Naive thymus-derived CD4-positive, alpha-beta T cell (primary cell): ENCODE data around the gene KDM3B. TPM values are rescaled to one million over a fixed set of nuclear protein-coding genes. Genes with fewer than 3 reads are reported as not detected.
"Not testable (repeated sequence)": the region's sequence is repeated elsewhere in the genome, so short reads cannot be mapped to it uniquely, and the experiment has no call there.

Source experiments
- ATAC-seq: fragments of 150-1000 bp; cut with Tn5 transposase; 2 replicates; pipeline ENCODE4 v1.10.0; 2021; ENCODE audit warnings: mild to moderate bottlenecking, moderate library complexity
- CTCF ChIA-PET: fragments of 350-600 bp; sonication (Branson Sonifier 250); formaldehyde crosslinking; loops from one replicate; lab custom pipeline; 2021; ENCODE audit warnings: antibody characterized with exemption; lab: Charles Lee
- POLR2A ChIA-PET: fragments of 350-600 bp; sonication (Branson Sonifier 250); formaldehyde crosslinking; loops from one replicate; lab custom pipeline; 2021; ENCODE audit warnings: antibody characterized with exemption, inconsistent platforms; lab: Charles Lee
- DNase-seq, 9 donors: peaks; one replicate each; pipeline versions ENCODE4 v3.0.0 to v3.0.0-alpha.2; 2020 to 2022; ENCODE audit warnings: mixed read lengths in 1 of 9
- H3K27ac ChIP-seq: one replicate; pipeline ENCODE4 v1.7.0; 2013; ENCODE audit warnings: mild to moderate bottlenecking, low read depth, low read length, moderate library complexity
- H3K27me3 ChIP-seq, 2 donors: one replicate each; pipeline ENCODE4 v1.7.0; 2013; ENCODE audit warnings: low read length in 2 of 2, mild to moderate bottlenecking in 2 of 2, moderate library complexity in 2 of 2; ENCODE audit not compliant: control insufficient read depth in 2 of 2, insufficient read depth in 2 of 2
- H3K36me3 ChIP-seq, 3 experiments: 1 replicate in 2 of 3; 2 replicates in 1 of 3; pipeline ENCODE4 v1.7.0; 2013; ENCODE audit warnings: low read length in 3 of 3, mild to moderate bottlenecking in 3 of 3, moderate library complexity in 1 of 3; ENCODE audit not compliant: insufficient read depth in 3 of 3, control insufficient read depth in 2 of 3
- H3K4me1 ChIP-seq, 2 donors: one replicate each; pipeline ENCODE4 v1.7.0; 2013; ENCODE audit warnings: low read length in 2 of 2, mild to moderate bottlenecking in 2 of 2, moderate library complexity in 1 of 2; ENCODE audit not compliant: control insufficient read depth in 2 of 2, insufficient read depth in 2 of 2
- H3K4me3 ChIP-seq: 2 replicates; pipeline ENCODE4 v1.7.0; 2013; ENCODE audit warnings: mild to moderate bottlenecking, low read length
- H3K9me3 ChIP-seq, 3 experiments: 1 replicate in 2 of 3; 2 replicates in 1 of 3; pipeline ENCODE4 v1.7.0; 2013; ENCODE audit warnings: low read length in 3 of 3; ENCODE audit not compliant: control insufficient read depth in 2 of 3
- H3K27ac Mint-ChIP-seq, 9 donors: one replicate each; pipeline ENCODE4 v1.8.0; 2020 to 2022; ENCODE audit warnings: mixed read lengths in 9 of 9, mild to moderate bottlenecking in 8 of 9, moderate library complexity in 5 of 9, inconsistent platforms in 2 of 9
- H3K27me3 Mint-ChIP-seq, 5 donors: one replicate each; pipeline ENCODE4 v1.8.0; 2021 to 2022; ENCODE audit warnings: mixed read lengths in 5 of 5, mild to moderate bottlenecking in 1 of 5
- H3K36me3 Mint-ChIP-seq, 5 donors: one replicate each; pipeline ENCODE4 v1.8.0; 2020 to 2022; ENCODE audit warnings: mixed read lengths in 5 of 5, mild to moderate bottlenecking in 3 of 5, inconsistent platforms in 1 of 5
- H3K4me1 Mint-ChIP-seq, 7 donors: one replicate each; pipeline ENCODE4 v1.8.0; 2020 to 2022; ENCODE audit warnings: mixed read lengths in 7 of 7, mild to moderate bottlenecking in 3 of 7, inconsistent platforms in 1 of 7
- H3K4me3 Mint-ChIP-seq, 10 donors: one replicate each; pipeline ENCODE4 v1.8.0; 2020 to 2022; ENCODE audit warnings: mild to moderate bottlenecking in 10 of 10, mixed read lengths in 10 of 10, moderate library complexity in 6 of 10, inconsistent platforms in 2 of 10
- H3K9me3 Mint-ChIP-seq, 11 donors: one replicate each; pipeline ENCODE4 v1.8.0; 2020 to 2022; ENCODE audit warnings: mixed read lengths in 11 of 11, mild to moderate bottlenecking in 4 of 11, inconsistent platforms in 1 of 11, moderate library complexity in 1 of 11
- intact Hi-C, 2 donors: fragments of 100-400 bp; cut with micrococcal nuclease; formaldehyde crosslinking; loops; one replicate each; pipeline ENCODE4 v1.15.1; 2023
- polyA plus RNA-seq, 2 donors: library from polyadenylated mRNA; unstranded; fragments of 300-500 nt; fragmentation: Illumina TruSeq; gene quantifications; one replicate each; pipeline ENCODE4 v1.2.3, GENCODE V29; 2021
- total RNA-seq, 6 experiments: library from RNA in 5 of 6; stranded (reverse) in 5 of 6; gene quantifications; 1 replicate in 5 of 6; 2 replicates in 1 of 6; pipeline ENCODE4 v1.2.3 and lab custom pipeline; 2021 to 2026

KDM3B gene
- total and polyA plus RNA-seq, 7 experiments from 2014 or later: 12.8 to 90.2 (median 80.5) TPM

DNA sequence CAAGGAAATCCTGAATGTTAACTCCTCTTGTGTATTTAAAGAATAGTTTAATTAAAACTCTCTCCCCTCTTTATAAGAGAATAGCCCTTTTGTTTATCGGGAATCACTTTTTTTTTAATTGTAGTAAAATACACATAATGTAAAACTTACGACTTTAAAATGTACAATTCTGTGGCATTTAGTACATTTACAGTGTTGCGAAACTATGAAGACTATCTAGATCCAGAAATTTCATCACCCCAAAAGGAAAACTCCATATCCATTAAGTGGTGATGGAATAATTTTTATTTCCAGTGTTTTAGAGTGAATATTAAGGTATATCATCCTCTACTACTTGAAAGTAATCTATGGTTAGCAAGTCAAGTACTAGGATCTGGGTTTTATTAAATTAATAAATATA is 36.8 kb downstream of the KDM3B start:
- no peak overlapping the region for H3K27ac ChIP-seq
- Mint-ChIP-seq H3K36me3 (peaks cover 17 to 56% (median 28%) of the 10 kb centered on the region in 5 donors), H3K27ac (no peak overlapping the region), H3K4me3 (no peak overlapping the region), H3K27me3 (no peaks in the 10 kb centered on the region), H3K9me3 (no peaks in the 10 kb centered on the region), H3K4me1 (peaks cover 0 to 3% (median 0%) of the 10 kb centered on the region in 7 donors)
- no peaks in the 10 kb centered on the region for H3K27me3 ChIP-seq
- no peaks in the 10 kb centered on the region for H3K4me1 ChIP-seq
- ChIA-PET CTCF (interaction anchor here (1.0 kb wide), 1 partner anchor 11 kb away, joined by 3 read pairs; no protein-coding TSS in a partner anchor), POLR2A (no interaction called here)
- DNase-seq: no peak
- no peaks in the 10 kb centered on the region for H3K9me3 ChIP-seq
- H3K36me3 ChIP-seq: peaks cover 21 to 82% (median 27%) of the 10 kb centered on the region in 3 experiments
- no peak overlapping the region for H3K4me3 ChIP-seq
- ATAC-seq: no peak
- intact Hi-C loops: no loop called here

DNA sequence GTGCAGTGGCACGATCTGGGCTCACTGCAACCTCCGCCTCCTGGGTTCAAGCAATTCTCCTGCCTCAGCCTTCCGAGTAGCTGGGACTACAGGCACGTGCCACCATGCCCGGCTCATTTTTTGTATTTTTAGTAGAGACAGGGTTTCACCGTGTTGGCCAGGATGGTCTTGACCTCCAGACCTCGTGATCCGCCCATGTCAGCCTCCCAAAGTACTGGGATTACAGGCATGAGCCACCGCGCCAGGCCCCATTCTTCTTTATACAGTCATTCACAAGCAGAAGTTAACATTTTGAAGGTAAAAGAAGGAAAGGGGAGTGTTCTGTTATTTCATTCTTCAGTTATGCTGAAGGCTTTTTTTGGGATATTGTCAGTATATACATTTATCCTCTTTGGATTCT is 37.4 kb downstream of the KDM3B start:
- H3K27ac ChIP-seq, H3K27me3 ChIP-seq, H3K9me3 Mint-ChIP-seq, H3K27ac Mint-ChIP-seq, H3K4me1 ChIP-seq, ATAC-seq, H3K4me3 ChIP-seq, CTCF ChIA-PET, POLR2A ChIA-PET, H3K9me3 ChIP-seq, H3K4me1 Mint-ChIP-seq, DNase-seq, H3K27me3 Mint-ChIP-seq, H3K4me3 Mint-ChIP-seq, intact Hi-C loops: not testable (repeated sequence)
- peaks cover 21 to 62% (median 34%) of the 10 kb centered on the region in 5 donors for H3K36me3 Mint-ChIP-seq
- peaks cover 21 to 83% (median 28%) of the 10 kb centered on the region in 3 experiments for H3K36me3 ChIP-seq

DNA sequence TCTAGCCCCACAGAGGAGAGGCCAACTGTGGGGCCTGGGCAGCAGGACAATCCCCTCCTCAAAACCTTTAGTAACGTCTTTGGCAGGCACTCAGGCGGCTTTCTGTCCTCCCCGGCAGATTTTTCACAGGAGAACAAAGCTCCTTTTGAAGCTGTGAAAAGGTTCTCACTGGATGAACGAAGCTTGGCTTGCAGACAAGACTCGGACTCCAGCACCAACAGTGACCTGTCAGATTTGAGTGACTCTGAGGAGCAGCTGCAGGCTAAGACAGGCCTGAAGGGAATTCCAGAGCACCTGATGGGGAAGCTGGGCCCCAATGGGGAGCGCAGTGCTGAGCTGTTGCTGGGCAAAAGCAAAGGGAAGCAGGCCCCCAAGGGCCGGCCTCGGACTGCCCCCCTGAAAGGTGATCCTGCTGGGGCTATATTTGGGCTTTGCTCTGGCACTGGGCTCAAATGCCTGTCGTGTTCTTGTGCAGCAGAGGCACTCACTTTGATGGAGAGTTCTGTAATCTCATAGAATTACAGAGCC is 39.4 kb downstream of the KDM3B start:
- Histone ChIP-seq H3K36me3 (peaks cover 18 to 81% (median 21%) of the 10 kb centered on the region in 3 experiments), H3K4me1 (no peaks in the 10 kb centered on the region), H3K27me3 (no peaks in the 10 kb centered on the region), H3K9me3 (no peaks in the 10 kb centered on the region), H3K27ac (no peak overlapping the region), H3K4me3 (no peak overlapping the region)
- intact Hi-C loops: no loop called here
- ChIA-PET CTCF (interaction anchor here (0.6 kb wide), 2 partner anchors 11 to 945 kb away, joined by 3 to 6 read pairs; no protein-coding TSS in a partner anchor), POLR2A (interaction anchor here (0.7 kb wide), 1 partner anchor 24 kb away, joined by 3 read pairs; no protein-coding TSS in a partner anchor)
- no peaks in the 10 kb centered on the region for H3K27me3 Mint-ChIP-seq
- peaks cover 21 to 54% (median 37%) of the 10 kb centered on the region in 5 donors for H3K36me3 Mint-ChIP-seq
- ATAC-seq (no peak), DNase-seq (no peak)
- H3K4me1 Mint-ChIP-seq: peaks cover 0 to 17% (median 0%) of the 10 kb centered on the region in 7 donors
- H3K9me3 Mint-ChIP-seq: no peaks in the 10 kb centered on the region
- H3K27ac Mint-ChIP-seq: no peak overlapping the region
- H3K4me3 Mint-ChIP-seq: no peak overlapping the region

DNA sequence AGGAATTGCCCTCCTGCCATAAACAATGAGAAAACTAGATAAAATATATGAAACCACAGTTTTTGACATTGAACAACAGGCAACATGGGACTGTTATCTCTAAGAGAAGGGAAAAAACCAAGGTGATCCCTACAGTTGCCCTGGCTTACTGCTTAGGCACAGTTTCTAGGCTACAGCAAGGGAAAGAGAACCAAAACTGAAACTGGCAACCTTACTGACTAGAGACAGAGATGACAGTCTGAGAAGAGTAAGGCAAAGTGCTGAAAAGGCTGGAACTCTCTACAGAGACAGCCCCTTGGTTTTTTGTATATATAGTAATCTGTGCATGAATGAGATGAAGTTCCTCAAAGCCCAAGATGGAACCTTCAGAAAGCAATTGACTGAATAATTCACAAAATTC is 50.2 kb downstream of the KDM3B start:
- no peaks in the 10 kb centered on the region for H3K4me1 ChIP-seq
- CTCF ChIA-PET: no interaction called here
- no peak overlapping the region for H3K27ac ChIP-seq
- no peak for ATAC-seq
- DNase-seq: no peak
- H3K4me3 ChIP-seq: no peak overlapping the region
- POLR2A ChIA-PET: no interaction called here
- Mint-ChIP-seq H3K4me3 (no peak overlapping the region), H3K27ac (peak overlapping the region in 1 of 9 donors; percentile 71), H3K9me3 (no peaks in the 10 kb centered on the region), H3K4me1 (peaks cover 0 to 27% (median 0%) of the 10 kb centered on the region in 7 donors), H3K36me3 (peaks cover 8 to 53% (median 29%) of the 10 kb centered on the region in 5 donors), H3K27me3 (no peaks in the 10 kb centered on the region)
- H3K27me3 ChIP-seq: no peaks in the 10 kb centered on the region
- intact Hi-C loops: no loop called here
- H3K36me3 ChIP-seq: peaks cover 10 to 65% (median 14%) of the 10 kb centered on the region in 3 experiments
- no peaks in the 10 kb centered on the region for H3K9me3 ChIP-seq

DNA sequence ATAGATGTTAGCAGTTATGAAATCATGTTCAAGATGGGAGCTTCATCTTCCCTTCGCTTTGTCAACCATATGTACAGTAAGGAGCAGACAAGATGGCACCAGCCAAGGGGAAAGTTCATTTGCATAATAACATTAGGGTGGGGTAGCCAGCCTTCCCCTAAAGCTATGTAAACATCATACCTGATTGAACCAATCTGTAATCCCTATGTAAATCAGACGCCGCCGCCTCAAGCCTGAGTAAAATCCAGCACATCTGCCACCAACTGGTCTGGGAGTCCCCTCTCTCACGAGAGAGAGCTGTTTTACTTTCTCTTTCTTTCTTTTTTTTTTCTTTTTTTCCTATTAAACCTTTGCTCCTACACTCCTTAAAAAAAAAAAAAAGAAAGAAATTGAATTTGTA is 55.5 kb downstream of the KDM3B start:
- Mint-ChIP-seq H3K36me3 (peaks cover 13 to 46% (median 27%) of the 10 kb centered on the region in 5 donors), H3K9me3 (peaks cover 0 to 2% (median 0%) of the 10 kb centered on the region in 11 donors), H3K27ac (peak overlapping the region in 4 of 9 donors; percentile 0 to 43 (median 23)), H3K4me1 (peaks cover 0 to 15% (median 0%) of the 10 kb centered on the region in 7 donors), H3K27me3 (no peaks in the 10 kb centered on the region), H3K4me3 (no peak overlapping the region)
- Histone ChIP-seq H3K36me3 (peaks cover 0 to 36% (median 5%) of the 10 kb centered on the region in 3 experiments), H3K27me3 (no peaks in the 10 kb centered on the region), H3K9me3 (no peaks in the 10 kb centered on the region), H3K4me3 (no peak overlapping the region), H3K4me1 (no peaks in the 10 kb centered on the region), H3K27ac (no peak overlapping the region)
- no peak for DNase-seq
- peak; percentile 26 for ATAC-seq
- CTCF ChIA-PET: no interaction called here
- intact Hi-C loops: loop anchor here in 1 of 2 donors (5.0 kb wide), 1 partner anchor 56 kb away; the partner anchor contains the start of gene KDM3B
- POLR2A ChIA-PET: no interaction called here

DNA sequence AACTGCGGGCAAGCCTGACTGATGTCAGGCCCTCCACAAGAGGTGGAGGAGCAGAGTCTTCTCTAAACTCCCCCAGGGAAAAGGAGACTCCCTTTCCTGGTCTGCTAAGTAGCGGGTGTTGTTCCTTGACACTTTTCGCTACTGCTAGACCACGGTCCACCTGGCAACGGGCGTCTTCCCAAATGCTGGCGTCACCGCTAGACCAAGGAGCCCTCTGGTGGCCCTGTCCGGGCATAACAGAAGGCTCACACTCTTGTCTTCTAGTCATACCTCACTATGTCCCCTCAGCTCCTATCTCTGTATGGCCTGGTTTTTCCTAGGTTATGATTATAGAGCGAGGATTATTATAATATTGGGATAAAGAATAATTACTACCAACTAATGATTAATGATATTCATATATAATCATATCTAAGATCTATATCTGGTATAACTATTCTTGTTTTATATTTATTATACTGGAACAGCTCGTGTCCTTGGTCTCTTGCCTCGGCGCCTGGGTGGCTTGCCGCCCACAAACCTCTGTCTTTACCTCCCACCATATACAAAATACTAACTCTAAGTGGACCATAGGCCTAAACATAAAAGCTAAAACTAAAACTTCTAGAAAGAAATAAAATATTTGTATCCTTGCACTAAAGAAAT is 58.6 kb downstream of the KDM3B start:
- H3K36me3 ChIP-seq: peaks cover 0 to 54% (median 5%) of the 10 kb centered on the region in 3 experiments
- H3K9me3 ChIP-seq, H3K27me3 Mint-ChIP-seq, ATAC-seq, H3K9me3 Mint-ChIP-seq, H3K4me1 ChIP-seq, H3K4me1 Mint-ChIP-seq, POLR2A ChIA-PET, H3K27me3 ChIP-seq, H3K27ac Mint-ChIP-seq, H3K4me3 Mint-ChIP-seq, H3K27ac ChIP-seq, H3K4me3 ChIP-seq: not testable (repeated sequence)
- peaks cover 10 to 40% (median 31%) of the 10 kb centered on the region in 5 donors for H3K36me3 Mint-ChIP-seq
- intact Hi-C loops: loop anchor here in 1 of 2 donors (1.0 kb wide), 1 partner anchor 231 kb away; no protein-coding TSS in a partner anchor
- CTCF ChIA-PET: interaction anchor here (0.7 kb wide), 2 partner anchors 227 to 240 kb away, joined by 3 to 4 read pairs; no protein-coding TSS in a partner anchor
- peak in 6 of 9 donors; percentile 7 to 31 (median 10) for DNase-seq
